ENCODE data around the gene TNFRSF6B.

- no peak for TF ChIP-seq POLR2AphosphoS5 (IDR thresholded peaks at IDR 0.05; ENCODE audit: low read depth, low read length)
- TF ChIP-seq EZH2phosphoT487 (IDR thresholded peaks at IDR 0.05; ENCODE audit: borderline replicate concordance, low read depth) = no peak
- TF ChIP-seq EP300 (IDR thresholded peaks at IDR 0.05; ENCODE audit: borderline replicate concordance in 1 of 2, low read depth in 1 of 2, low read length in 1 of 2) = no peak
- TF ChIP-seq, protein P1, sequence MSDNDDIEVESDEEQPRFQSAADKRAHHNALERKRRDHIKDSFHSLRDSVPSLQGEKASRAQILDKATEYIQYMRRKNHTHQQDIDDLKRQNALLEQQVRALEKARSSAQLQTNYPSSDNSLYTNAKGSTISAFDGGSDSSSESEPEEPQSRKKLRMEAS (IDR thresholded peaks at IDR 0.05; ENCODE audit: low read depth) = no peak
- TF ChIP-seq NFIC (IDR thresholded peaks at IDR 0.05; ENCODE audit: borderline replicate concordance) = no peak
- TF ChIP-seq, protein P2, sequence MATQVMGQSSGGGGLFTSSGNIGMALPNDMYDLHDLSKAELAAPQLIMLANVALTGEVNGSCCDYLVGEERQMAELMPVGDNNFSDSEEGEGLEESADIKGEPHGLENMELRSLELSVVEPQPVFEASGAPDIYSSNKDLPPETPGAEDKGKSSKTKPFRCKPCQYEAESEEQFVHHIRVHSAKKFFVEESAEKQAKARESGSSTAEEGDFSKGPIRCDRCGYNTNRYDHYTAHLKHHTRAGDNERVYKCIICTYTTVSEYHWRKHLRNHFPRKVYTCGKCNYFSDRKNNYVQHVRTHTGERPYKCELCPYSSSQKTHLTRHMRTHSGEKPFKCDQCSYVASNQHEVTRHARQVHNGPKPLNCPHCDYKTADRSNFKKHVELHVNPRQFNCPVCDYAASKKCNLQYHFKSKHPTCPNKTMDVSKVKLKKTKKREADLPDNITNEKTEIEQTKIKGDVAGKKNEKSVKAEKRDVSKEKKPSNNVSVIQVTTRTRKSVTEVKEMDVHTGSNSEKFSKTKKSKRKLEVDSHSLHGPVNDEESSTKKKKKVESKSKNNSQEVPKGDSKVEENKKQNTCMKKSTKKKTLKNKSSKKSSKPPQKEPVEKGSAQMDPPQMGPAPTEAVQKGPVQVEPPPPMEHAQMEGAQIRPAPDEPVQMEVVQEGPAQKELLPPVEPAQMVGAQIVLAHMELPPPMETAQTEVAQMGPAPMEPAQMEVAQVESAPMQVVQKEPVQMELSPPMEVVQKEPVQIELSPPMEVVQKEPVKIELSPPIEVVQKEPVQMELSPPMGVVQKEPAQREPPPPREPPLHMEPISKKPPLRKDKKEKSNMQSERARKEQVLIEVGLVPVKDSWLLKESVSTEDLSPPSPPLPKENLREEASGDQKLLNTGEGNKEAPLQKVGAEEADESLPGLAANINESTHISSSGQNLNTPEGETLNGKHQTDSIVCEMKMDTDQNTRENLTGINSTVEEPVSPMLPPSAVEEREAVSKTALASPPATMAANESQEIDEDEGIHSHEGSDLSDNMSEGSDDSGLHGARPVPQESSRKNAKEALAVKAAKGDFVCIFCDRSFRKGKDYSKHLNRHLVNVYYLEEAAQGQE (IDR thresholded peaks at IDR 0.05; ENCODE audit: low read depth, low read length) = no peak
- no peak for TF ChIP-seq CTCF (IDR thresholded peaks at IDR 0.05)
- no peak for TF ChIP-seq RAD21 (IDR thresholded peaks at IDR 0.05; ENCODE audit: low read length)
- TF ChIP-seq USF2 (IDR thresholded peaks at IDR 0.05; ENCODE audit: borderline replicate concordance, low read depth, low read length) = no peak
- TF ChIP-seq RCOR1 (IDR thresholded peaks at IDR 0.05; ENCODE audit: low read length) = no peak
Measured at GRCh38 chr20:63689046-63690002, 7.1 kb upstream of the TNFRSF6B start.

Measured in SK-N-SH (cell line).